ENCODE results near the gene CCDC88B.

CCDC88B gene

GRCh38 chr11:64343767-64344559 is 4.0 kb downstream of the CCDC88B start:
- POLR2A ChIA-PET, result no interaction called here
- no peak for DNase-seq
- no peak overlapping the region for H3K27ac ChIP-seq (ENCODE audit: insufficient read depth in 1 of 2, low read depth in 1 of 2, low read length in 2 of 2, poor library complexity in 1 of 2, severe bottlenecking in 2 of 2)
- CTCF ChIA-PET, result interaction anchor here (1.6 to 10.9 kb wide), 5 partner anchors 8 to 27 kb away, joined by 4 to 154 read pairs (median 15); partner anchors contain the start of genes PRDX5, RPS6KA4 and TRMT112
- H3K4me3 ChIP-seq (ENCODE audit: control insufficient read depth in 1 of 7, extremely low read depth in 1 of 7, insufficient read depth in 4 of 7, low read depth in 2 of 7, low read length in 6 of 7), result no peak overlapping the region
- no peaks in the 10 kb centered on the region for H3K9me3 ChIP-seq (ENCODE audit: control extremely low read depth in 1 of 5, control insufficient read depth in 4 of 5, insufficient read depth in 2 of 5, low read depth in 1 of 5, low read length in 4 of 5)
- H3K36me3 ChIP-seq (ENCODE audit: control insufficient read depth in 4 of 4, insufficient read depth in 4 of 4, low read length in 3 of 4), result peaks cover 0 to 11% (median 4%) of the 10 kb centered on the region in 4 experiments
- peaks cover 4 to 48% (median 36%) of the 10 kb centered on the region in 4 experiments for H3K4me1 ChIP-seq (ENCODE audit: control extremely low read depth in 1 of 4, control insufficient read depth in 4 of 4, insufficient read depth in 4 of 4, low read length in 3 of 4)
- H3K27me3 ChIP-seq (replicated peaks in 2 of 5; ENCODE audit: control insufficient read depth in 4 of 5, insufficient read depth in 5 of 5, low read length in 4 of 5), result no peaks in the 10 kb centered on the region
- WGBS (ENCODE audit: insufficient coverage), result 91% methylated on average over 15 of the region's 18 CpGs

GRCh38 chr11:64344787-64345186 is 4.8 kb downstream of the CCDC88B start:
- H3K4me3 ChIP-seq (ENCODE audit: control insufficient read depth in 1 of 7, extremely low read depth in 1 of 7, insufficient read depth in 4 of 7, low read depth in 2 of 7, low read length in 6 of 7), result no peak overlapping the region
- peaks cover 0 to 40% (median 30%) of the 10 kb centered on the region in 4 experiments for H3K4me1 ChIP-seq (ENCODE audit: control extremely low read depth in 1 of 4, control insufficient read depth in 4 of 4, insufficient read depth in 4 of 4, low read length in 3 of 4)
- no peak for DNase-seq
- no peaks in the 10 kb centered on the region for H3K9me3 ChIP-seq (ENCODE audit: control extremely low read depth in 1 of 5, control insufficient read depth in 4 of 5, insufficient read depth in 2 of 5, low read depth in 1 of 5, low read length in 4 of 5)
- H3K36me3 ChIP-seq (ENCODE audit: control insufficient read depth in 4 of 4, insufficient read depth in 4 of 4, low read length in 3 of 4), result peaks cover 0 to 11% (median 4%) of the 10 kb centered on the region in 4 experiments
- ChIA-PET CTCF (interaction anchor here (1.0 to 10.9 kb wide), 5 partner anchors 9 to 41 kb away, joined by 4 to 154 read pairs (median 4); partner anchors contain the start of genes PRDX5, RPS6KA4 and TRMT112), POLR2A (no interaction called here)
- H3K27me3 ChIP-seq (replicated peaks in 2 of 5; ENCODE audit: control insufficient read depth in 4 of 5, insufficient read depth in 5 of 5, low read length in 4 of 5), result no peaks in the 10 kb centered on the region
- H3K27ac ChIP-seq (ENCODE audit: insufficient read depth in 1 of 2, low read depth in 1 of 2, low read length in 2 of 2, poor library complexity in 1 of 2, severe bottlenecking in 2 of 2), result no peak overlapping the region
- WGBS (ENCODE audit: insufficient coverage), result 99% methylated on average over 27 of the region's 28 CpGs

GRCh38 chr11:64347193-64347867 is 7.3 kb downstream of the CCDC88B start:
- Histone ChIP-seq H3K27ac (ENCODE audit: insufficient read depth in 1 of 2, low read depth in 1 of 2, low read length in 2 of 2, poor library complexity in 1 of 2, severe bottlenecking in 2 of 2) (no peak overlapping the region), H3K4me1 (ENCODE audit: control extremely low read depth in 1 of 4, control insufficient read depth in 4 of 4, insufficient read depth in 4 of 4, low read length in 3 of 4) (peaks cover 0 to 14% (median 5%) of the 10 kb centered on the region in 4 experiments), H3K4me3 (ENCODE audit: control insufficient read depth in 1 of 7, extremely low read depth in 1 of 7, insufficient read depth in 4 of 7, low read depth in 2 of 7, low read length in 6 of 7) (no peak overlapping the region), H3K9me3 (ENCODE audit: control extremely low read depth in 1 of 5, control insufficient read depth in 4 of 5, insufficient read depth in 2 of 5, low read depth in 1 of 5, low read length in 4 of 5) (no peaks in the 10 kb centered on the region), H3K27me3 (replicated peaks in 2 of 5; ENCODE audit: control insufficient read depth in 4 of 5, insufficient read depth in 5 of 5, low read length in 4 of 5) (no peaks in the 10 kb centered on the region), H3K36me3 (ENCODE audit: control insufficient read depth in 4 of 4, insufficient read depth in 4 of 4, low read length in 3 of 4) (peaks cover 0 to 11% (median 4%) of the 10 kb centered on the region in 4 experiments)
- WGBS (ENCODE audit: insufficient coverage), result 73% methylated on average over 6 of the region's 12 CpGs
- CTCF ChIA-PET, result interaction anchor here (0.9 to 10.9 kb wide), 4 partner anchors 9 to 30 kb away, joined by 3 to 154 read pairs (median 70); partner anchors contain the start of genes PRDX5, RPS6KA4 and TRMT112
- DNase-seq, result peak in 1 of 3 donors; percentile 22
- POLR2A ChIA-PET, result no interaction called here

GRCh38 chr11:64348383-64349024 is 8.5 kb downstream of the CCDC88B start:
- Histone ChIP-seq H3K4me1 (ENCODE audit: control extremely low read depth in 1 of 4, control insufficient read depth in 4 of 4, insufficient read depth in 4 of 4, low read length in 3 of 4) (peaks cover 0 to 8% (median 2%) of the 10 kb centered on the region in 4 experiments), H3K9me3 (ENCODE audit: control extremely low read depth in 1 of 5, control insufficient read depth in 4 of 5, insufficient read depth in 2 of 5, low read depth in 1 of 5, low read length in 4 of 5) (no peaks in the 10 kb centered on the region), H3K27me3 (replicated peaks in 2 of 5; ENCODE audit: control insufficient read depth in 4 of 5, insufficient read depth in 5 of 5, low read length in 4 of 5) (no peaks in the 10 kb centered on the region), H3K27ac (ENCODE audit: insufficient read depth in 1 of 2, low read depth in 1 of 2, low read length in 2 of 2, poor library complexity in 1 of 2, severe bottlenecking in 2 of 2) (no peak overlapping the region), H3K4me3 (ENCODE audit: control insufficient read depth in 1 of 7, extremely low read depth in 1 of 7, insufficient read depth in 4 of 7, low read depth in 2 of 7, low read length in 6 of 7) (no peak overlapping the region), H3K36me3 (ENCODE audit: control insufficient read depth in 4 of 4, insufficient read depth in 4 of 4, low read length in 3 of 4) (peaks cover 0 to 11% (median 3%) of the 10 kb centered on the region in 4 experiments)
- WGBS (ENCODE audit: insufficient coverage), result 94% methylated on average over 12 of the region's 14 CpGs
- ChIA-PET CTCF (interaction anchor here (0.6 to 10.9 kb wide), 5 partner anchors 8 to 37 kb away, joined by 3 to 154 read pairs (median 4); partner anchors contain the start of genes PRDX5, RPS6KA4 and TRMT112), POLR2A (no interaction called here)
- no peak for DNase-seq

- CTCF ChIA-PET, result interaction anchor here (0.6 to 10.9 kb wide), 4 partner anchors 7 to 38 kb away, joined by 3 to 154 read pairs (median 70); partner anchors contain the start of gene RPS6KA4
- WGBS (ENCODE audit: insufficient coverage), result 92% methylated on average over 6 of the region's 7 CpGs
- POLR2A ChIA-PET, result no interaction called here
Measured at GRCh38 chr11:64349025-64349387, 9.0 kb downstream of the CCDC88B start.

GRCh38 chr11:64349404-64349803 is 9.4 kb downstream of the CCDC88B start:
- no peak for DNase-seq
- ChIA-PET CTCF (interaction anchor here (1.2 to 10.9 kb wide), 4 partner anchors 7 to 20 kb away, joined by 3 to 154 read pairs (median 70); partner anchors contain the start of gene RPS6KA4), POLR2A (no interaction called here)
- Histone ChIP-seq H3K9me3 (ENCODE audit: control extremely low read depth in 1 of 5, control insufficient read depth in 4 of 5, insufficient read depth in 2 of 5, low read depth in 1 of 5, low read length in 4 of 5) (no peaks in the 10 kb centered on the region), H3K27ac (ENCODE audit: insufficient read depth in 1 of 2, low read depth in 1 of 2, low read length in 2 of 2, poor library complexity in 1 of 2, severe bottlenecking in 2 of 2) (no peak overlapping the region), H3K4me1 (ENCODE audit: control extremely low read depth in 1 of 4, control insufficient read depth in 4 of 4, insufficient read depth in 4 of 4, low read length in 3 of 4) (peaks cover 0 to 13% (median 3%) of the 10 kb centered on the region in 4 experiments), H3K27me3 (replicated peaks in 2 of 5; ENCODE audit: control insufficient read depth in 4 of 5, insufficient read depth in 5 of 5, low read length in 4 of 5) (no peaks in the 10 kb centered on the region), H3K36me3 (ENCODE audit: control insufficient read depth in 4 of 4, insufficient read depth in 4 of 4, low read length in 3 of 4) (peaks cover 0 to 6% (median 2%) of the 10 kb centered on the region in 4 experiments), H3K4me3 (ENCODE audit: control insufficient read depth in 1 of 7, extremely low read depth in 1 of 7, insufficient read depth in 4 of 7, low read depth in 2 of 7, low read length in 6 of 7) (no peak overlapping the region)
- 96% methylated on average over 7 of the region's 11 CpGs for WGBS (ENCODE audit: insufficient coverage)

More at GRCh38 chr11:64349025-64349387, 9.0 kb downstream of the CCDC88B start:
- Histone ChIP-seq H3K9me3 (ENCODE audit: control extremely low read depth in 1 of 5, control insufficient read depth in 4 of 5, insufficient read depth in 2 of 5, low read depth in 1 of 5, low read length in 4 of 5) (no peaks in the 10 kb centered on the region), H3K4me1 (ENCODE audit: control extremely low read depth in 1 of 4, control insufficient read depth in 4 of 4, insufficient read depth in 4 of 4, low read length in 3 of 4) (peaks cover 0 to 9% (median 2%) of the 10 kb centered on the region in 4 experiments), H3K27me3 (replicated peaks in 2 of 5; ENCODE audit: control insufficient read depth in 4 of 5, insufficient read depth in 5 of 5, low read length in 4 of 5) (no peaks in the 10 kb centered on the region), H3K27ac (ENCODE audit: insufficient read depth in 1 of 2, low read depth in 1 of 2, low read length in 2 of 2, poor library complexity in 1 of 2, severe bottlenecking in 2 of 2) (no peak overlapping the region), H3K36me3 (ENCODE audit: control insufficient read depth in 4 of 4, insufficient read depth in 4 of 4, low read length in 3 of 4) (peaks cover 0 to 7% (median 3%) of the 10 kb centered on the region in 4 experiments), H3K4me3 (ENCODE audit: control insufficient read depth in 1 of 7, extremely low read depth in 1 of 7, insufficient read depth in 4 of 7, low read depth in 2 of 7, low read length in 6 of 7) (no peak overlapping the region)
- no peak for DNase-seq
